ENCODE measurements around the gene FOXP1. TPM values are rescaled to one million over a fixed set of nuclear protein-coding genes. Genes with fewer than 3 reads are reported as not detected.
A peak's percentile ranks its signal among the peaks of the same experiment; 100 is the strongest.

The FOXP1 gene
- total RNA-seq, 1 donor from 2014 or later: 137 TPM

DNA sequence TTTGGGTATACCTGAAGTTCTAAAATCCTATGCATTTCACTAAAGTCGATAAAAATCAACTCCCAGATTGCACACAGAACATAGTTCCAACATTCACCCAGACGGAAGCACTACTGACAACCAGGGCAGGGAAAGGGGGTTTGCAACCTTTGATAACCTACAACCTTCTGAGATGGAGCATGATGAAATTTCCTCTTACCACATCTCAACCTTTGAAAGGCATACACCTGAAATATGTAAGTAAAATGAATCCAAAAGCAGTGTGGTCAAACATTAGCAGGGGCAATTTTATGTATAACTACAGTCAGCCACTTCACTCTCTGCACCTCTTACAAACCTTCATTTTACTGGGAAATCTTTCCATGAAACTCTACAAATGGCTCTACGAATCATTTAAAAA lies 184.1 kb downstream of the FOXP1 start:
- DNase-seq (ENCODE audit: low spot score) (no peak), ATAC-seq (no peak)
- intact Hi-C loops (cut with DNase I): no loop called here

DNA sequence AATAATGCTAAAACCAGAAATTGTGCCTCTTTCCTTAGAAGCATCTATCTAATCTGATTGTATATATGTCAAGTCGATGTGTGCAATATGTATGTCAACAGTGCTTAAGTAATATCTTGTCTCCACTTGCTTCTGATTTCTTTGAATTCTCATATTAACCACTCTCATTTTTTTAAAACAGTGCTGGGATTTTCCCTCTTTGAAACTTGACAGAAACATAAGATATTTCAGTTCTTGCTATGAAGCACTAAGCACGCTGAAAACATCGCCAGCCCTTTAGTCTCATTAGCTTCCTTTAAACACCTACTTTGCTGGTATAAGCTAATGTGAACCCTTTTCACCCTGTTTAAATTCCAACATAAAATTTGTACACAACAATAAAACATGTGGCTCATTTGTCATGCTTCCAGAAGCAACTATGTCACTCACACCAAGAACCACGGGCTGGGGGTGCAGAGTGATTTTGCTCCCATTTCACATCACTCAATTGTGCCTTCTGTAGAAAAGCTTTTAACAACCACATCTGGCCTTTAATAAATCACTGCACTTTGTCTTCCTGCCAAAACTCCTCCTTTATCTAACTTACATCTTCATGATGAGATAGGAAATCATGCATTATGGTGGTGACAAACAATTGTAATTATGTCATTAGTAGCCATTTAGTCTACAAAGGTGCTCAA lies 185.2 kb downstream of the FOXP1 start:
- ATAC-seq: no peak
- no peak for DNase-seq (ENCODE audit: low spot score)
- intact Hi-C loops (cut with DNase I): no loop called here

DNA sequence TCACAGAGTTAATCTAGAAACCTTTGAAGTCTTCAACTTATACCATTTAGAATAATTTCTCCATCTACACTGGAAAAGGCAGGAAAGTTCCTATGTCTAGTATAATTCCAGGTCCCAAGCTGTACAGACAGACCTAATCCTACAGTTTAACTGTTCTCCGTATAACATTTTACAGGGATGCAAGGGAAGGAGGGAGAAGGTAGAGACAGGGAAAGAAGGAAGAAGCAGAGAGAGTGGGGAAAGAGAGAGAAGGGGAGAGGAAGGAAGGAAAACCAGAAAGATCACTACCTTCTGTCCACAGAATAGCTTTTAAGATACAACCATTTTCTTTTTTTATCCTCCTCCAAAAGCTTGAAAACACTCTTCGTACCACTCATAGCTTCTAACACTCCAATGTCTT lies 185.8 kb downstream of the FOXP1 start:
- intact Hi-C loops (cut with DNase I): no loop called here
- no peak for ATAC-seq
- DNase-seq (ENCODE audit: low spot score): no peak

DNA sequence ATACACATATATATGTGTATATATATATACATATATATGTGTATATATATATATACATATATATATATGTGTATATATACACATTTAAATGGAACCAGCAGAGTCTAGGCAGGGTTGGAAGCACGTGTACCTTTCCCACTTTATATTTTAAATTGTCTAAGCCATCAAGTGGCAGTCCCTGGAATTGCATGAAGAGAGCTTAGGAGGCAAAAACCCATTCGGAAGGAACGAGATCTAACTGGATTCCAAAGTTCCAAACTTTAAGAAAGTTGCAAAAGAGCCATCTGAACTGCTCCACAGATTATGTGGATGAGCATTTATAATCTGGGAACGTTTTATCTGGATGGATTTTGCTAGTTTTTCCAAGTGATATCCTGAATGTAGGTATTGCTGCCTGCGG lies 186.5 kb downstream of the FOXP1 start:
- intact Hi-C loops (cut with DNase I): no loop called here
- DNase-seq (ENCODE audit: low spot score) (no peak), ATAC-seq (peak; percentile 46)

DNA sequence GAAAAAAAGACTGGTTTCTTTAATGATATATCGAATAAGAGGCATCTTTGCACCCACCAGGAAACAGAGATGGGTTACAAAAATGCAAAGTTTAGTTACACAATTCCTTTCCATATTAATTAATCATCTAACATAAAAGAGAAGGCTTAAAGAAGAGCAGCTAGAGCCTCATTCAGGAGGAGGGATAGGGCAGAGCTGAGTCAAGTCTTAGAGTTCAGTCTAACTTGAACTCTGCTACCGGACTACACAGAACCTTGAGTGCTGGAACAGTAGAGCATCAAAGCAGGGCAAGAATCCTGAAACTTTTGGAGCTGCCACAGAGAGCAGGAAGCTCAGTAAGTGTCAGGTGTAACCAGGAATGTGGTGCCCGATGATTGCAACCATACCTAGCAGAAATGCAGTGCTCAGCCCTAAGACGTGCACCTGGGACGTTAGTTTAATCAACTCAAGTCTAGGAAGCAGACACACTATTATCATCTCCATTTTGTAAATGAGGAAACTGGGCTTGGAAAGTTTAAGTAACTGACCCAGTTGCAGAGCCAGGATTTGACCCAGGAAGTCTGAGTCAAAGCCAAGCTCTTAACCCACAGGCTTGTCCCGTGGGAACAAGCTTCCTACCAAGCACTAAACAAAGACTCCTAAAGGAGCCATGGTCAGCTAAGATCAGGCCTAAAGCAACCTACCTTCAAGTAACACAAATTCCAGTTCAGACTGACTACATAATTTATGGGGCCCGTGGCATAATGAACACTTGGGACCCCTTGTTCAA lies 187.4 kb downstream of the FOXP1 start:
- ATAC-seq (peak; percentile 31), DNase-seq (ENCODE audit: low spot score) (no peak)
- intact Hi-C loops (cut with DNase I): no loop called here

DNA sequence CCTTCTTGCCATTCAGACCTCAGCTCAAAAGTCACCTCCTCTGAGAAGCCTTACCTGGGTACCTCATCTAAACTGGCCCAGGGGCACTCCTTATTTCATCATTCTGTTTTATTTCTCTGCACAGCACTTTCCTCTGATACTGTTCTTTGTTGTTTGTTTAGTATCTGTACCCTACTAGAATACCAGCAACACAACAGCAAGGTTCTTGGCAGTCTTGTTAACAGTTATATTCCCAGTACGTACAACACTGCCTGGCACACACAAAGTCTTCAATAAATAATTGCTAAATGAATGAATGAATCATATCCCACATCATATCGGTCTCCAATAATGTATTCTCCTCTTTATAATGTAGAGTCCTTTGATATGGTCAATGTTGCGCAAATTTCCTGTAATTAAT lies 188.1 kb downstream of the FOXP1 start:
- intact Hi-C loops (cut with DNase I): no loop called here
- no peak for ATAC-seq
- no peak for DNase-seq (ENCODE audit: low spot score)

DNA sequence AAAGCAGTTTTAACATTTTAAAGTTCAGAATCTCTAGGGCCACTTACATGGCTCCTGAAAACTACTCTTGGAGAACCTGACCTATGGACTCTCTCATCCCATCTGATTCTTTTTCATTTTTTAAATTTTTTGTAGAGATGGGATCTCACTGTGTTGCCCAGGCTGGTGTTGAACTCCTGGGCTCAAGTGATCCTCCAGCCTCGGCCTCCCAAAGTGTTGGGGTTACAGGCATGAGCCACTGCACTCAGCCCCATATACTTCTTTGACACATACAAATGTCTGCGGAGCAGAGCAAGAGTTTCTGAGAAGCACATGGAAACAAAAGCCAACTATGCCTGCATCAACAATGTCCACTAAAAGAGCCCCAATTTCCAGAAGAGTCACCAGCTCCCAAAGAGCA lies 189.8 kb downstream of the FOXP1 start:
- intact Hi-C loops (cut with DNase I): loop anchor here (5.0 kb wide), 1 partner anchor 109 kb away; no protein-coding TSS in a partner anchor
- DNase-seq (ENCODE audit: low spot score) (no peak), ATAC-seq (no peak)

DNA sequence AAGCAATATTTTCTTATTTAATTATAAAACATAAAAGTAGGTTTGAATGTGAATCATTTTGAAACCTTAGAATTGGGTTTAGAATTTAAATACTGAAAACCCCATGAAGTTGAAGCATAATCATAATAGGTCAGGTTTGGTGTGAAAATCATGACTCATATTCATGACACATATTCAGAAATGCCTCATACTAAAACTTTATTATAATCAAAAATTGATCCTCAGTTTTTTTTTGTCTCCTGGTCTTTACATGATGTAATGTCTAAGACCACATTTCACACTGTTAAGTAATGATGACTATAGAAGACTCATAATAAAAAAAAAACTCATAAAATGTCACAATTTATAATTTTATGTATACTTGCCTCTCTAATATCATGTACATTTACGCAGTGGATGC lies 190.4 kb downstream of the FOXP1 start:
- ATAC-seq (no peak), DNase-seq (ENCODE audit: low spot score) (no peak)
- intact Hi-C loops (cut with DNase I): loop anchor here (5.0 kb wide), 1 partner anchor 109 kb away; no protein-coding TSS in a partner anchor

DNA sequence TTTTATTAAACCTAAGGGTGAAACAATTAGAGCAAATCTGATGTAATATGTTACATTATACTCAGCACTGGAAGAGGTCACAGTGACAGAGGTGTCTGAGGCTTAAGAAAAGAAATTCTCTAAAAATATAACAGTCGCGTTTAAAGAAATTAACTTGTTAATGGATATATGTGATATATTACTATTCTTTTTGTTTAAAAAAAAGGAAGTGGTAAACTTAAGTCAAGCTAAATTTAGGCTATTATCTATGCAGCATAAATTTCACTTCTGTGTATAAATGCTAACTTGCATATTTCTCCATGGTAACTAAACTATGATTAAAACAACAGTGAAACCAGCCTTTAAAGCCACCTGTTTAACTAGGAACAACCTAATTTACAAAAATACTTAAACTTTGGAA lies 191.3 kb downstream of the FOXP1 start:
- DNase-seq (ENCODE audit: low spot score): no peak
- no peak for ATAC-seq
- intact Hi-C loops (cut with DNase I): loop anchor here (5.0 kb wide), 1 partner anchor 110 kb away; no protein-coding TSS in a partner anchor

DNA sequence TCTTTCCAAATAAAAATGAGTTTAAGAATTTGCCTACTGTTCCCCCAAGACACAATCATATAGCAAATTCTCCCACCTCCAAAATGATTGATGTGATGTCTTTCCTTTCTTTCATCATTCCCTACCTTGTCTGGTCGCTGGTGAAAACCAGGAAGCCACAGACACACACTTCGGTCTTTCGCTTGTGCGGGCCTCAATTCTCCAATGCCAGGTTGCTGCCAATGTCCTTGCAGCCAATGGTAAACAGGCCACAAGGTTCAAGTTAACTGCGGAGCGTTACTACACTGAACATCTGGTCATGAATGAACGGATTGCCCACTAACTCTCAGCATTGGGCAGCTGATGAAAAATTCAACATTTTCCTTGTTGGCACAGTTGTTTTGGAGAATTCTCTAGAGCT lies 192.2 kb downstream of the FOXP1 start:
- DNase-seq (ENCODE audit: low spot score) (no peak), ATAC-seq (no peak)
- intact Hi-C loops (cut with DNase I): loop anchor here (5.0 kb wide), 1 partner anchor 111 kb away; no protein-coding TSS in a partner anchor

DNA sequence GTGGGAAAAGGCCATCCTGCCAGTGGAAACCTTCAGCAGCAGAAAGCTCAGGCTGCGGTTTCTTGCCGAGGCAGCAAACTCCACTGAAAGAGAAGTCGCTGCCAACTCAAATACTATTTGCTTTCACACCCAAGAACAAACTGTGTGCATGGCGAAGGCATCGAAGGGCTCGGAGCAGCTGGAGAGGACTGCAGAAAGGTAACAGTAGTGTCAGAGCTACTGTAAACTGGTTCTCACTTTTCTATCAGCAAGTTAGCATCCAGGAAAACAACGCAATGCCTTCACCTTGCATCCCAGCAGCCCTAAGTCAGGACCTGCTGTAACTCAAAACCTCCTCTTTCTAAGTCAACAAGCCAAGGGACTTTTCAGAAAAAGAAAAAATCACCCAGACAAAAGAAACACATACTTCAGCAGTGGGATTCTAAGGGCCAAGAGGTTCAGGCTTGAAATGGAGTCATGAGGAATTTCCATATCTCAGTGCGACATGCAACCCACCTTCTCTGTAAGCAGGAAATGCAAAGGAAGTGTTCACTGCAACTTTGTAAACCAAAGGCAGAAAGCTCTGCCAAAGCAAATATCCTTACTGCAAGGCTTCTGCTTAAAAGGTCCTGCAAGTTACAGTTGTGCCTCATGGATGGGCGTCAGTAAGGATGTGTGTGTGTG lies 193.5 kb downstream of the FOXP1 start:
- ATAC-seq: peak; percentile 80
- intact Hi-C loops (cut with DNase I): loop anchor here (5.0 kb wide), 1 partner anchor 112 kb away; no protein-coding TSS in a partner anchor
- DNase-seq (ENCODE audit: low spot score): no peak

DNA sequence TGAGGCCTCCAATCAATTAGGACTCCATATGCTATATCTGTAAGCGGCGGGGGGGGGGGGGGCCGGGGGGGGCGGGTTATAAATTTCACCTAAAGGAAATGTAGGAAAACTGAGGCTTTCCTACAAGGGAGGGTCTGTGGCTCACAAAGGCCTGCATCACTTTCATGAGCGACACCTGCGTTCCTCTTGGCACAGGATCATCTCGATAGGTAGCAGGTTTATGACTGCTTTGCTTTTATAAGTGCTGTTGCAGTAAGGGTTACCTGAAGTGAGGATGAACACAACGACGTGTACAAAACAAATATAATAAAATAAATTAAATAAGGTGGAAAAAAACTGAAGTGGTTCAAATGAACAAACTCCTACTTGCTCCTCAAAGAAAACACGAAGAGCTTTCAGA lies 194.3 kb downstream of the FOXP1 start:
- intact Hi-C loops (cut with DNase I): no loop called here
- no peak for ATAC-seq
- no peak for DNase-seq (ENCODE audit: low spot score)

DNA sequence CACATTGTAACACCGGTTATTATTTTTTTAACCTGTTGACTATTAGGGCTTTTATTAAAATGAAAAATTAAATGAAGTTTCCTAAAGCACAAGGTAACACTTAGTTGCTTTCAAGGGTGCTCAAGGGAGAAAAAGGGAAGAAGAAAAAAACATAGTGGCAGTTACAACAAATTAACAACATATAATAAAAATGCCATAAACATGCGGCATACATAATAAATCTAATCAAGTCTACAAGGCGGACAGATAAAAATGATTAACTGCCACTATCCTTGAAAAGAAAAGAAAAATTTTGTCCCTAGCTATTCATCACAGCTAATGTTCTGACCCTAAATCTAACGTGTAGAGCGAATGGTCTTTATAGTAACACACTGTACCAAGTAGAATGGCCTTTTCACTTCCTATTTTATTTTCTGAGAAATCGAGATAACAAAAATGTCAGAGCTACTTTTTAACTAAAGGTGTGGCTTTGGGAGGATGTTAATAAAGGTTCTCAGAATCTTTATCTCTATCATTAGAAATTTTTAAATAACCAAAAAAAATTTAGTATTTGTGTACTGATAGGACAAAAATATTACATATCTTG lies 194.9 kb downstream of the FOXP1 start:
- ATAC-seq (no peak), DNase-seq (ENCODE audit: low spot score) (no peak)
- intact Hi-C loops (cut with DNase I): no loop called here

DNA sequence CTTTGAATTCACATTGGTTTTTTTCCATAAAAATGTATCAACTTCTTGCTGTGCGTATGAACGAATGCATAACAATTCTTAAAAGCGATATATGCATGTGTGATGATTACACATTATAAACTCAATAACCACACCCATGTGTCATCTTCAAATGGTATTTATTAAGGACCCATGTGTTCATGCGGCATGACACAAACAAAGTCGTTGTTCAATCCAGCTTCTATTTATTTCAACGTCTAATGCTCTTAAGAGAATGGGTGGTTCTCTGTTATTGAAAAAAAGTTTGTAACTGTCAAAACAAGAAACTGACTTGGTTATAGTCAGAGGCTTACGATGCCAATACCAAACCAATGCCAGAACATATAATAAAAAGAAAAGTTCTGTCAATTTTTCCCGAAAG lies 195.9 kb downstream of the FOXP1 start:
- ATAC-seq (no peak), DNase-seq (ENCODE audit: low spot score) (no peak)
- intact Hi-C loops (cut with DNase I): no loop called here

DNA sequence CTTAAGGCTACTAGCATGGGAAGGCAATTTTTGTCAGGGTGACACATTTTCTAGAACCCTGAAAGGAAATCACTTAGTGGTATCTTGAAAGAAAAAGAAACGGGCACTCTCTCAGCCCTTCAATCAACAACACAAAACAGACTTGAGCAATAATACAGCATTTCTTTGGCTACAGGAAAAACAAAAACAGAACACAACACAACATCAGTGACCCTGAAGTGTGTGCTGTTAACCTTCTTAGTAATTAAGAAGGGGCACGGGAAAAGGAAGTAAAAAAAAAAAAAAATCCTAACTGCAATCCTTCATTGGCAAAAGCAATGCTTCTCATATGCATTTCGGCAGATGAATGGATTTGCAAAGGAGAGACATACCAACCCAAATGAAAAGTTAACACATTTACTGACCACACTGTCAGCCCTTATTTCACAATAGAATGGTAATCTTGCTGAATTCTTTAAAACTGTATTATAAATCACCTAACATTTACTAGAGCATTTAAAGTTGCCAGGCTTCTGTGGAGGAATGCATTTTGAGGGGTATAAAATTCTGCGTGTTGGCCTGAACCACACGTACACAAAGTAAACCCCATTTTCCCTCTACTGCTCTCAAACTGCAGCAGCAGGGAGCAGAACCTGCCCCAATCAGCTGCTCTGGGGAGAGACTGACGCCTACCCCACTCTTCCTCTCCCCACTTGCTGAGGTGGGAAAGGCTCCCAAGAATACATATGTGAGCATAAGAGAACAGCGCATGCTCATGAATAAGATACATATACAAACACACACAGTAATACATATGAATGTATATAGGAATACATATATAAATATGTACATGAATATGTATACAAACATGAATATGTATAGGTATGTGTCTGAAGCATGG lies 198.5 kb downstream of the FOXP1 start:
- ATAC-seq: no peak
- no peak for DNase-seq (ENCODE audit: low spot score)
- intact Hi-C loops (cut with DNase I): no loop called here

DNA sequence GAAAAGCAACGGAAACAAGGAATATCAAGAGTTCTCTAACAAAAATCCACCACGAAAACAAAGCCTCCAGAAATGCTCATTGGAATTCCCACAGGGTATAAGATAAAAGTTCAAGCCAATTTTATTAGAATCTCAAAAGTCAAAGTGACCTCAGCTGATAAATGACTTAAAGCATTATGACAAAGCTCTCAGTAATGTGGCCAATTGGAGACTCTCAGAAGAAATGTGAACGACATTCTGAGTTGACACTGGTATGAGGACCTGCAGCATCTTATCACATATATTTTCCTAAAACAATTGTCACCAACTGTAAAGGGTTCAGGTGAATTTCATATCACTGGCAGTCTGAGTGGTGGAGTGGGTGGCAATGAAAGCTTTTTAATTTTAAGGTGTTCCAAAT lies 199.1 kb downstream of the FOXP1 start:
- intact Hi-C loops (cut with DNase I): no loop called here
- ATAC-seq (no peak), DNase-seq (ENCODE audit: low spot score) (no peak)

DNA sequence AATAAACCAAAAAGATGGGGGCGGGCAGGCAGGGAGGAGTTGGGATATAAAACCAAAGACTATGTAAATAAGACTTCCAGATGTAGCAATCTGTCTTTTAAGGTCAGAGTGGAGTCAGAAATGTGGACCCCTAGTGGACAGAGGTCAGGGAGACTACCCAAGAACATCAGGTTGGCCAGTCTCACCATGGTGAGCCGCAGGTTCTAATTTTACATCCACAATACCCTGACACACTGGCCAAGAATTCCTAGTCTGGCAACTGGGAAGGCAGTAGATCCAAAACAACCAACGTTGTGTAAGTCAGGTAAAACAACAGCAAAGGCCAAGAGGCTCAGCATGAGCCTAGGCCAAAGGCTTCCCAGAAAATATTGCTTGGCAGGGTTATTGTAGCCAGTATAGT lies 203.4 kb downstream of the FOXP1 start:
- DNase-seq (ENCODE audit: low spot score): no peak
- peak; percentile 78 for ATAC-seq
- intact Hi-C loops (cut with DNase I): no loop called here

DNA sequence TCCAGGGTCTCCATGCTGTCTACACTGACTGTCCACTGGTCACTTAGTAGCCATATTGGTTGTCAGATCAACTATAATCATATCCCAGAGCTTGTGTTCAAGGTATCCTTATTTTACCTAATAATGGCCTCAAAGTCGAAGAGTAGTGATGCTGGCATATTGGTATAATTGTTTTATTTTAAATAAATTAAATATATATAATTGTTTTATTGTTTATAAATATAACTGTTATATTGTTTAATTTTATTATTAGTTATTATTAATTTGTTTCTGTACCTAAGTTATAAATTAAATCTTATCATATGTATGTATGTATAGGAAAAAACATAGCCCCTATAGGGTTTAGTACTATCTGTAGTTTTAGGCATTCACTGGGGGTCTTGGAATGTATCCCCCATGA lies 205.0 kb downstream of the FOXP1 start:
- ATAC-seq (no peak), DNase-seq (ENCODE audit: low spot score) (no peak)
- intact Hi-C loops (cut with DNase I): no loop called here

DNA sequence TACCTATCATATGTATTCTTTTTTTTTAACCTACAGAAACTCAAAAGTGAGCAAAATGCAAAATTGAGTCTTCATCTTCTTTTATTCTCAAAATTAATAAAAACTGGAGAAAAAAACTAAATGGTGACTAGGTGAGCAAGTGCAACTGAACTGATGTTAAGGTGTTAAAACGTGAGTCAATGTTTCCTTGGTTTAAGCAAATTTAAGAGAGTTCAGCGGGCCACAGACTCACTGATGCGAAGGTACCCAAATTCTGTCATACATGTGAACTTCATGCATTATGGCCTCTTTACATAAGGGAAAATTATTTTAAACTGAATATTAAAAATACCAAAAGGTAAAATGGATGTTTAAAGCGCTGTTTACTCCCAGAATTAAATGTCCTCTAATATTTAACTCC lies 206.6 kb downstream of the FOXP1 start:
- ATAC-seq: no peak
- DNase-seq (ENCODE audit: low spot score): no peak
- intact Hi-C loops (cut with DNase I): no loop called here
